Fibroblast of lung (primary cell): ENCODE measurements around the gene MAP2K5. TPM values are rescaled to one million over a fixed set of nuclear protein-coding genes. Genes with fewer than 3 reads are reported as not detected.

Source experiments
- DNase-seq, 2 donors: peaks; one replicate each; pipeline versions ENCODE4 v3.0.0 to v3.0.0-alpha.2; 2010; ENCODE audit warnings: low read depth in 2 of 2
- H2AFZ ChIP-seq: 2 replicates; pipeline ENCODE4 v1.5.1; 2012; ENCODE audit warnings: low read length, control low read depth, inconsistent platforms
- H3K27ac ChIP-seq: 2 replicates; pipeline ENCODE4 v1.5.1; 2011; ENCODE audit warnings: low read length, control low read depth; ENCODE audit not compliant: insufficient read depth
- H3K27me3 ChIP-seq: 2 replicates; pipeline ENCODE4 v1.5.1; 2011; ENCODE audit warnings: mild to moderate bottlenecking, low read length; ENCODE audit not compliant: control insufficient read depth, insufficient read depth
- H3K36me3 ChIP-seq: 2 replicates; pipeline ENCODE4 v1.5.1; 2011; ENCODE audit warnings: low read length; ENCODE audit not compliant: control insufficient read depth, insufficient read depth
- H3K4me1 ChIP-seq: 2 replicates; pipeline ENCODE4 v1.5.1; 2011; ENCODE audit warnings: low read length; ENCODE audit not compliant: control insufficient read depth, insufficient read depth; ENCODE audit errors: extremely low read depth
- H3K4me2 ChIP-seq: 2 replicates; pipeline ENCODE4 v1.5.1; 2011; ENCODE audit warnings: low read length, control low read depth; ENCODE audit not compliant: insufficient read depth; ENCODE audit errors: extremely low read depth
- H3K4me3 ChIP-seq, 4 experiments: fragments of 200-600 bp in 1 of 4; sonication (generic) in 1 of 4; replicated peaks in 1 of 4; 2 replicates each; pipeline ENCODE4 v1.5.1; 2011 to 2016; ENCODE audit warnings: low read length in 4 of 4, low read depth in 3 of 4, mild to moderate bottlenecking in 3 of 4, control low read depth in 2 of 4, inconsistent platforms in 1 of 4, mixed read lengths in 1 of 4; ENCODE audit not compliant: insufficient read depth in 1 of 4; ENCODE audit errors: control extremely low read depth in 1 of 4
- H3K79me2 ChIP-seq: 2 replicates; pipeline ENCODE4 v1.5.1; 2012; ENCODE audit warnings: mild to moderate bottlenecking, low read length, inconsistent platforms; ENCODE audit not compliant: control insufficient read depth, insufficient read depth
- H3K9ac ChIP-seq: 2 replicates; pipeline ENCODE4 v1.5.1; 2011; ENCODE audit warnings: mild to moderate bottlenecking, low read length, control low read depth; ENCODE audit not compliant: insufficient read depth
- H3K9me3 ChIP-seq: 2 replicates; pipeline ENCODE4 v1.5.1; 2012; ENCODE audit warnings: low read depth, low read length; ENCODE audit not compliant: control insufficient read depth, insufficient read depth
- H4K20me1 ChIP-seq: 2 replicates; pipeline ENCODE4 v1.5.1; 2011; ENCODE audit warnings: low read length; ENCODE audit not compliant: control insufficient read depth, insufficient read depth; ENCODE audit errors: extremely low read depth
- EZH2 ChIP-seq: IDR thresholded peaks from 2 replicates; pipeline ENCODE4 v1.5.1; 2012; ENCODE audit warnings: low read length, control low read depth, mild to moderate bottlenecking; ENCODE audit errors: missing control alignments
- polyA plus RNA-seq, 2 donors: library from polyadenylated mRNA; depleted of rRNA in 1 of 2; stranded (reverse) in 1 of 2; unstranded in 1 of 2; fragments of >200 nt; gene quantifications; 2 replicates each; pipeline ENCODE4 v1.2.1, GENCODE V29; 2011 to 2012; ENCODE audit warnings: missing spikeins in 1 of 2
- total RNA-seq: library from RNA; depleted of rRNA; stranded (reverse); fragments of >200 nt; gene quantifications from 2 replicates; pipeline ENCODE4 v1.2.1, GENCODE V29; 2014
- TF ChIP-seq, protein P1 (sequence below), 2 donors: IDR thresholded peaks in 1 of 2; conservative IDR thresholded peaks in 1 of 2; 1 replicate in 1 of 2; 2 replicates in 1 of 2; pipeline ENCODE4 v1.5.1; 2011 to 2012; ENCODE audit warnings: low read length in 2 of 2, control low read depth in 1 of 2, inconsistent platforms in 1 of 2, low read depth in 1 of 2, mild to moderate bottlenecking in 1 of 2

MAP2K5 gene
- total and polyA plus RNA-seq, 2 donors (not counting 1 experiment from before 2014, with no cell fraction given): 5.7 to 10.2 TPM

DNA sequence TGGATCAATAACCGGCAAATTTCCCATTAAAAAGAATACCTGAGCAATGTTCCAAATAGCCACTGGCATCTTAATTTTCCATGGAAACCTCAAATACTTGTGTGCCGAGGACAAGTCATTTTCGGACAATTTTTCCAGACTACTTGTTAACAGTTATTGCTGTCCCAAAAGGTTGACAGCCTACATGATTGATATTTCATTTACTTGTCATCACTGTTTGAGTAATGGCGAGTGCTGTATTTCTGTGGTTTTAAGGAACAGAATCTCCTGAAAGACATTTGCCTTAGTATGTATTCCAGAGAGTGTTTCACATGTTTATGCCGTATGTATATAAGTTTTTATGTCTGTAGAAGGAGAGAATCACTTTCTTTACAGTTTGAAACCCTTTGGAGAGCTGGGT, 36.7 kb downstream of the MAP2K5 start:
- Histone ChIP-seq H3K27ac (no peak overlapping the region), H3K9ac (no peak overlapping the region), H3K4me1 (no peaks in the 10 kb centered on the region), H4K20me1 (no peaks in the 10 kb centered on the region), H2AFZ (no peak overlapping the region), H3K27me3 (no peaks in the 10 kb centered on the region), H3K4me3 (no peak overlapping the region), H3K4me2 (no peak overlapping the region), H3K36me3 (no peaks in the 10 kb centered on the region), H3K79me2 (no peaks in the 10 kb centered on the region), H3K9me3 (no peaks in the 10 kb centered on the region)
- TF ChIP-seq, protein P1, sequence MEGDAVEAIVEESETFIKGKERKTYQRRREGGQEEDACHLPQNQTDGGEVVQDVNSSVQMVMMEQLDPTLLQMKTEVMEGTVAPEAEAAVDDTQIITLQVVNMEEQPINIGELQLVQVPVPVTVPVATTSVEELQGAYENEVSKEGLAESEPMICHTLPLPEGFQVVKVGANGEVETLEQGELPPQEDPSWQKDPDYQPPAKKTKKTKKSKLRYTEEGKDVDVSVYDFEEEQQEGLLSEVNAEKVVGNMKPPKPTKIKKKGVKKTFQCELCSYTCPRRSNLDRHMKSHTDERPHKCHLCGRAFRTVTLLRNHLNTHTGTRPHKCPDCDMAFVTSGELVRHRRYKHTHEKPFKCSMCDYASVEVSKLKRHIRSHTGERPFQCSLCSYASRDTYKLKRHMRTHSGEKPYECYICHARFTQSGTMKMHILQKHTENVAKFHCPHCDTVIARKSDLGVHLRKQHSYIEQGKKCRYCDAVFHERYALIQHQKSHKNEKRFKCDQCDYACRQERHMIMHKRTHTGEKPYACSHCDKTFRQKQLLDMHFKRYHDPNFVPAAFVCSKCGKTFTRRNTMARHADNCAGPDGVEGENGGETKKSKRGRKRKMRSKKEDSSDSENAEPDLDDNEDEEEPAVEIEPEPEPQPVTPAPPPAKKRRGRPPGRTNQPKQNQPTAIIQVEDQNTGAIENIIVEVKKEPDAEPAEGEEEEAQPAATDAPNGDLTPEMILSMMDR (conservative IDR thresholded peaks at IDR 0.05 in 1 of 2, IDR thresholded peaks at IDR 0.05 in 1 of 2; ENCODE audit: low read depth in 1 of 2, low read length in 2 of 2): no peak
- no peak for TF ChIP-seq EZH2
- DNase-seq: no peak

DNA sequence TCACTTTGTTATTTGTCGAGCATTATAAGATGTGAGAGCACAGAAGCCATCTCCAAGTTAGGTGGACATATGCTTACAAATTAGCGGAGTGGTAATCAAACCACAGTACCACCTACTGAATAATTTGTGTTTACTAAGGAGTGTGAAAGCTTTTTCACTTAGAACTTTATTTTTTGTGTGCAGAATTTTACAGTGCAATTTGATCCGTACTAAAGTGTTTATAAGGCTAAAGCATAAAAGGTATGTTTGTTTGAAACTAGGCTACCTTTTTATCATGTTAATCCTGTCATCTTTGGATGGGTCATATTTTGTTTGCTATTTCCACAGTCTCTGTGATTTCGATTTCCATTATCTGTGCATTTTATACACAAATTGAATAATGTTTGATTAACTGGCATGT, 37.5 kb downstream of the MAP2K5 start:
- no peak overlapping the region for H3K9ac ChIP-seq
- no peaks in the 10 kb centered on the region for H4K20me1 ChIP-seq
- H3K27ac ChIP-seq: no peak overlapping the region
- no peaks in the 10 kb centered on the region for H3K9me3 ChIP-seq
- DNase-seq: no peak
- no peaks in the 10 kb centered on the region for H3K4me1 ChIP-seq
- no peak for TF ChIP-seq EZH2
- TF ChIP-seq, protein P1 (conservative IDR thresholded peaks at IDR 0.05 in 1 of 2, IDR thresholded peaks at IDR 0.05 in 1 of 2; ENCODE audit: low read depth in 1 of 2, low read length in 2 of 2): no peak
- no peaks in the 10 kb centered on the region for H3K27me3 ChIP-seq
- H3K36me3 ChIP-seq: no peaks in the 10 kb centered on the region
- H3K4me3 ChIP-seq: no peak overlapping the region
- H3K4me2 ChIP-seq: no peak overlapping the region
- H2AFZ ChIP-seq: no peak overlapping the region
- no peaks in the 10 kb centered on the region for H3K79me2 ChIP-seq

DNA sequence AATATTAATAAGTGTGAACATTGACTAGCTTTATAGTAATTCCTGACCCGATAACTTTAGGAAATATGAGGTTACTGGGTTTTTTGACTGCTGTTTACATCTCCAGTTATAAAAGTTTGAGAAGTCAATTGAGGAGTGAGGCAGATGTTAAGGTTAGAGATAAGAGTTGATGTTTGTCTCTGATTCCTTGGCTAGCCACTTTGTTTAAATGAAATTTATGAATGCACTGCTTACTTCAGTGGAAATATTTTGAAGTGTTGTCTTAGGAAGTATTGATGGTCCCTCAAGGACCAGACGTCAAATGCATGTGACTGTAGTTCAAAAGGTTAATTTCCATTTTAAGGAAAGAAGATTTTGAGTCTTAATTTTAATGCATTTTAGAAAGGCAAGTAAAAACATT, 41.7 kb downstream of the MAP2K5 start:
- Histone ChIP-seq H3K36me3 (no peaks in the 10 kb centered on the region), H3K9ac (no peak overlapping the region)

More for the DNA sequence above, 41.7 kb downstream of the MAP2K5 start:
- no peaks in the 10 kb centered on the region for H3K27me3 ChIP-seq
- H2AFZ ChIP-seq: no peak overlapping the region
- H3K79me2 ChIP-seq: no peaks in the 10 kb centered on the region
- no peaks in the 10 kb centered on the region for H4K20me1 ChIP-seq
- H3K9me3 ChIP-seq: no peaks in the 10 kb centered on the region
- no peak overlapping the region for H3K4me2 ChIP-seq
- DNase-seq: no peak
- H3K4me1 ChIP-seq: no peaks in the 10 kb centered on the region
- H3K4me3 ChIP-seq: no peak overlapping the region
- H3K27ac ChIP-seq: no peak overlapping the region
- TF ChIP-seq, protein P1 (conservative IDR thresholded peaks at IDR 0.05 in 1 of 2, IDR thresholded peaks at IDR 0.05 in 1 of 2; ENCODE audit: low read depth in 1 of 2, low read length in 2 of 2): no peak
- no peak for TF ChIP-seq EZH2
